ENCODE measurements around the gene NFIC. TPM values are rescaled to one million over a fixed set of nuclear protein-coding genes. Genes with fewer than 3 reads are reported as not detected.
A peak's percentile ranks its signal among the peaks of the same experiment; 100 is the strongest.
"Not testable (repeated sequence)": the region's sequence is repeated elsewhere in the genome, so short reads cannot be mapped to it uniquely, and the experiment has no call there.

The NFIC gene
- 71.4 and 82.9 TPM in 2 replicates for total RNA-seq
- 61.9 TPM for polyA plus RNA-seq (2012)

DNA sequence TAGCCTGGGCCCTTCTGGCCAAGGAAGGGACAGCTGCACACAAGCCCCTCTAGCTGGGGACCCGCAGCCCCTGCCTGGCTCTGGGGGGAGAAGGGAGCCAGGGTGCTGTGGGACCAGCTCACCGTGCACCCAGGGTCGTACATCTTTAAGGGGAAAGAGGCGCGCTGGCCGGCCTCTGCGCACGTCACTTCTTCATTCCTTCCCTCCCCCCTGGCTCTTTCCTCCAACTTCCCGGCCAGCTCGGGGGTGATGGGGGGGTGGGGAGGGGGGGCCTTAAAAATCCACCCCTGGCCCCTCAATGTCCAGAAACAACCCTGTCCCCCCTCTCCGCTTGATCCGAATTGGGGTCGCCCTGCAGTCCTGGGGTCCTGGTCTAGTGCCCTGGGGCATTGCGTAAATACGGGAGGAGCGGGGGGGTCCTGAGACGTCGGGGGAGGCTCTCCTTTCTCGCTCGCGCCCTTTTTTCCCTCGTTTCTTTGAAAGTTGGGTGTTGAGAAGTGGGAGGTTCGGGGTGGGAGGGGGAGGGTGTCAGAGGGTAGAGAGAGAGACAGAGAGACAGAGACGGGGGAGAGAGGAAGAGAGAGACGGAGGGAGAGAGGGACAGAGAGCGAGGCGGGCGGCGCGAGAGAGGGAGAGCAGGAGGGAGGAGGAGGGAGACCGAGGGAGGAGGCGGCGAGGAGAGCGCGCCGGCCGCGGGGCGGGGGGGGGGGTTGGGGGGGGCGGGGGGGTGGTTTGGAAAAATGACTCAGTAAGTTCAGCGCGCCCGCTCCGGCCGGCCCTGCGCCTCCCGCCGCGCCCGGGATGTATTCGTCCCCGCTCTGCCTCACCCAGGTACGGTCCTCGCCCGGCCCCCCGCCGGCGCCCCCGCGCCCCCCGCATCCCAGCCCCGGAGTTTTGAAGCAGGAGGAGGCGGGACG lies at the start of gene NFIC:
TSS of gene NFIC (plus strand) at position 748 of the 917 bp plus-strand sequence. CDS start at position 802, 54 bp downstream.
- DNase-seq (ENCODE audit: low read depth), result peak; percentile 85

DNA sequence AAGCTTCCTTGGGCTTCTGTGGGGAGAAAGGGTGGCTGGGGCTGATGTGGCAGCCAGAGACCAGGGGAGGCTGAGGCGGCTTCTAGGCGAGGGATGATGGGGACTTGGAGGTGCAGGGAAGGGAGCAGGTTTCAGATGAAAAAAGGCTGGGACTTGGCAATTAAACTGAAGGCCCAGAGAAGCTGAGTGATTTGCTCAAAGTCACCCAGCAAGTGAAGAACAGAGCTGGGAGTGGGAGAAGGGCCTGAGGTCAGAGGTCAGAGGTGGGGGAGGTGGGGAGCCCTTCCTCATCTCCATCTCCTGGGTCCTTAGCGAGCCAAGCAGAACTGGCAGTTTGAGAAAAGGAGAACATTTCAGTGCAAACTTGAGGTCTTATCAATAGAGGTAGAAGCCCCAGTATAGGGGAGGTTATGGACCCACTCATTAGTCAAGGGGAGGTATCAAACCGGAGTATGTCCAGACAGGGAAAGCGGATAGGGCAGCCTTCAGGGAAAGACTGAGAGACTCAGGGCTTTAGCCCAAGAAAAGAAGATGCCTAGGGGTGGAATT lies 49.6 kb upstream of the NFIC start:
- DNase-seq (ENCODE audit: low read depth), result no peak

DNA sequence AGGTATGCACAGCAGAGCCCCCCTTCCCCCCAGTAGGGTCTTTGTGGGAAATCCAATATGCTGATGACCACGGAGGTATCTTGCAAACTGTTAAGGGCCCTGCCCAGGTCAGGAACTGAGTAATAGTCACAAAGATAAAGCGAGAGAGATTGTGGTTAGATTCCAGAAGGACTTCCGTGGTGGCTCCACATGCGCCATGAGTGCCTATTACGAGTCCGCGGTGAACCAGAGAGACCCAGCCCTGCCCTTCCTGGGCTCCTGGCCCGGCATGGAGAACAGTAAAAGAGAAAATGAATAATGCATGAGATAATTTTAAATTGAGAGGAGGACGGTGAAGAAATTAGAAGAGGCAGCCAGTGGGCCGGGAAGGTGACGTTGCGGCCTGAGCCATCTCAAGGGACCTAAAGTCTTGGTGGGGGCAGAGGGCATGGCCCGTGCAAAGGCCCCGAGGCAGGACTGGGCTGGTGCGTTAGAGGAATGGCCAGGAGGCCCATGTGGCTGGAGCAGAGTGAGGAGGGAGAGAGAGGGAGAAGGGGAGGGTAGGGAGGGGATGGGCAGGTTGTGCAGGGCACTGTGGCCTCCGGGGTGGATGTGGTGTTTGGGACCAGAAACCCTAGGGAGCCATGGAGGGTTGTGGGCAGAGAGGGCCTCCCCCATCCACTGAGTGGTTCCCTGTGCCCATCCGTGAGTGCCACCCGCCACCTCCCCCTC lies 46.6 kb upstream of the NFIC start:
- DNase-seq (ENCODE audit: low read depth), result no peak

DNA sequence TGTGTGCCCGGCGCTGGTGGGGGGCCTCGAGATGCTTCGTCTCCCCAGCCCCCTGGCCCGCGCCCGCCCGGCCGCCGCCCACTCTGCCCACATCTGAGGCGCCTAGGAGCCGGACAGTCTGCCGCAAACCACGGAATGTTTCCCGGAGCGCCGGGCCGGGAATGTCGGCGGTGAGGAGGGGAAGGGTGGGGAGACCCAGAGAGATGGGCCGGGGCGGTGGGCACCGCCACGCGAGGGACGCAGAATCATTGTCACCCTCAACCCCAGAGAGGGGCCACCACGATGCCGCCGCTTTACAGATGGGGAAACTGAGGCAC lies 46.1 kb upstream of the NFIC start:
- no peak for DNase-seq (ENCODE audit: low read depth)

DNA sequence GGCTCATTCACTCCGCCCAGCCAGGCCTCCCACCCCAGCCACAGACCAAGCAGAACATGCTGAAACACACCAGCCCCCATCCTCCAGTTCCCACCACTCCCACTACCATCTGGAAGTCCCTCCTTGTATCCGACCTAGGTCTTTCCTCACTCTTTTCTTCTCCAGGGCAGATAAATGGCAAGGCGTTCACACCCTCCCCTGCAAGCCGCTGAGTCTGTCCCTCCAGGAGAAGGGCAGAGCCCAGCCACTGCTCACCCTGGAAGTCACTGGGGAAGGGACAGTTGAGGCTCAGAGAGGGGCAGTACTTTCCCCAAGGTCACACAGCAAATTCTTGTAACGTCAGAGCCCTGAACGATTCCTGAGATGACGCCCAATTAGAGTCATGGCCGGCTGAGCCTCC lies 45.5 kb upstream of the NFIC start:
- DNase-seq (ENCODE audit: low read depth), result no peak

DNA sequence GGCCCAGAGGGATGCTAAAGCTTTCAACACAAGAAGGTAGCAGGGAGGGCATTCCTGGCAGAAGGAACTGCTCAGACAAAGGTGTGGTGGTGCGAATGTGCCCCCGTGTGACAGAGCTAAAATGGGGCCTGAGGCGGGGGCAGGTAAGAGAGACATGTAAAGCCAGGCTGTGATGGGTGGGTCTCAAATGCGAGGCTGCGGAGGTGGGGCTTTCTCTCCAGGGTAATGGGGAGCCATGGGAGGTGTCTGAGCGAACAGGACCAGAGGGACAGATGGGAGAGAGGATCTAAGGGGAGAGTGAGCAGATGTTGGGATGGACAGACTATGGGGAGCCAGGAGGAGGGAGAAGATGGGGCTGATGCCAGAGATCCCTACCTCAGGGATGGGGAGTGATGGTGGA lies 44.7 kb upstream of the NFIC start:
- no peak for DNase-seq (ENCODE audit: low read depth)

DNA sequence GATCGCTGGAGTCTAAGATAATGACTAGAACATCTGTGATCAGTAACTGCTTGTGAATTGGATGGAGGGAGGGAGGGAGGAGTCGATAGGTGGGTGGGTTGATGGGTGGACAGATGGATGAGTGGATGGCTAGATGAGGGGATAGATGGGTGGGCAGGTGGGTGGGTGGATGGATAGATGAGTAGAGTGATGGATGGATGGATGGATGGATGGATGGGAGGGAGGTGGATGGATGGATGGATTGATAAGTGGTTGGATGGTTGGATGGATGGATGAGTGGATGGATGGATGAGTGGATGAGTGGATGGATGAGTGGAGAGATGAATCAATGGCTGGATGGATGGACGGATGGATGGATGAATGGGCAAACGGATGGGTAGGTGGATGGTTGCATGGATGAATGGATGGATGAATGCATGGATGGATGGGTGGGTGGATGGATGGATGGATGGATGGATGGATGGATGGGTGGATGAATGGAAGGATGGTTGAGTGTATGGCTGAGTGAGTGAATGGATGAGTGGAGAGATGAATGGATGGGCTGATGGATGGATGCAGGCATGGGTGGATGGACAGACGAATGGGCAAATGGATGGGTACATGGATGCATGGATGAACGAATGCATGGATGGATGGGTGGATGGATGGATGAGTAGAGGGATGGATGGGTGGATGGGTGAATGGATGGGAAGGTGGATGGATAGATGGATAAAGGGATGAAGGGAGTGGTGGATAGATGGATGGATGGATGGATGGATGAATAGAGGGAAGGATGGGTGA lies 44.0 kb upstream of the NFIC start:
- no peak for DNase-seq (ENCODE audit: low read depth)

DNA sequence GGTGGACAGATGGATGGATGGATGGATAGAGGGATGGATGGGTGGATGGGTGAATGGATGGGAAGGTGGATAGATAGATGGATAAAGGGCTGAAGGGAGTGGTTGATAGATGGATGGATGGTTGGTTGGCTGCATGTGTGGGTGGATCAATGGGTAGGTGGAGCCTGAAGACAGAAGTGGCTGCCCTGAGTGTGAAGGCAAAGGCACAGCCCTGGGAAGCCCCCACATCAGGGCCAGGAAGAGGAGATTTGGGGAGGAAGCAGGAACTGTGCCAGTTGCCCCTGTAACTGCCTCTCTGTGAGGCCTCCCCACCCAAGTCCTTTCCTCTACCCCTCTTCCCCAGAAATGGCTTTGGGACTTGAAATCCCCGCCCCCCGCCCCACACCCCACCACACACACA lies 43.4 kb upstream of the NFIC start:
- no peak for DNase-seq (ENCODE audit: low read depth)

DNA sequence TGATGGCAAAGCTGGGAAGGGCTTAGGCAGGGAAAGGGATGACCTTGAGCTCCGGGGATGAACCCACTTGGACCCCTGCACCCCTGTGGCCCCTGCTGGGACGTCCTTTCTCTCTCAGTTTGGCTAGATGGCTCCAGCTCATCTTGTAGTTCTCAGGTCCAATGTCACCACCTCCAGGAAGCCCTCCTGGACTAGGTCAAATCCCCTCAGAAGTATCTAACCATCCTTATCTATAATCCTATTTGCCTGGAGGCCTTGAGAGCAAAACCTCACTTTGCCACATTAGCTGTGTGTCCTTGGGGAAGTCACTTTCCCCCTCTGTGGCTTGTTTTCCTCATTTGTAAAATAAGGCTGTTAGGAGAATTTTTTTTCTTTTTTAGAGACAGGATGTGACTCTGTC lies 42.7 kb upstream of the NFIC start:
- no peak for DNase-seq (ENCODE audit: low read depth)

DNA sequence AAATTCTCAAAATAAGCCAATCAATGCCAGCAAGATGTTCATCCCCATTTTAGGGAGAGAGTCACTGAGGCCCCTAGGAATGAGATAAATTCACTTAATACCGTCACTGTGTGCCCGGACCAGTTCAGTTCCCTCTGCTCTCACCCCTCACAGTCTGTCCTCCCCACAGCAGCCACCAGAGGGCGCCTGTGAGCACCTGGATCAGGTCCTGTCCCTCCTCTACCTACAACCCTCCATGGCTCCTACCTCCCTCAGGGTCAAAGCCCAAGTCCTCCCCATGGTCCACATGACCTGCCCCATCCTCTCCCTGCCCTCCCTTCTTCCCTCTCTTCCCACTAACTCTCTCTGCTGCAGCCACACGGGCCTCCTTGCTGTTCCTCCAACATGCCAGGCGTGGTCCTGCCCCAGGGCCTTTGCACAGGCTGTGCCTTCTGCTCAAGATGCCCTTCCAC lies 42.0 kb upstream of the NFIC start:
- DNase-seq (ENCODE audit: low read depth), result no peak

DNA sequence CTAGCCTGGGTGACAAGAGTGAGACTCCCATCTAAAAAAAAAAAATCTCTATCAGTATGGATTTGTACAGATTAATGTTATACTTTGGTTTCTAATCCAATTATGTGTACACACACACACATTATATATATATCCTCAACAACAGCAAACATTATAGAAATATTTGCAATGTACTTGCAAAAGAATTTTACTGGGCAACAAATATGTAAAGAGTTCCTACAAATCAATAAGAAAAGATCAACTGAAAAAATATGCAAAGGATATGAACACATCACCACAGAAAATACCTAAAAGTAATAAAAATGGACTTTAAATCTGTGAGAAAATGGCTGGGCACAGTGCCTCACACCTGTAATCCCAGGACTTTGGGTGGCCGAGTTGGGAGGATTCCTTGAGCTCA lies 40.9 kb upstream of the NFIC start:
- DNase-seq (ENCODE audit: low read depth), result no peak

DNA sequence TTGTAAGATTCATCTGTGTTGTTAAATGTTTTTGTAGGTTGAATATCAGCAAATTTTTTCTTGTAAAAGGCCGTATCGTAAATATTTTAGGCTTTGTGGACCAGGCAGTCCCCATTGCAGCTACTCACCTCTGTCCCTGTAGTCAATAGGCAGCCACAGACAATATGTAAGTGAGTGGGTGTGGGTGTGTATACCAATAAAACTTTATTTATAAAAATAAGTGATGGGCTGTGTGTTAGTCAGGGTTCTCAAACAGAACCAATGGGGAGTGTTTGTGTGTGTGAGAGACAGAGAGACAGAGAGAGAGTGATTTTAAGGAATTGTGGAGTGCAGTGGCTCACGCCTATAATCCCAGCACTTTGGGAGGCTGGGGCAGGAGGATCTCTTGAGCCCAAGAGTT lies 37.6 kb upstream of the NFIC start:
- DNase-seq (ENCODE audit: low read depth), result no peak

DNA sequence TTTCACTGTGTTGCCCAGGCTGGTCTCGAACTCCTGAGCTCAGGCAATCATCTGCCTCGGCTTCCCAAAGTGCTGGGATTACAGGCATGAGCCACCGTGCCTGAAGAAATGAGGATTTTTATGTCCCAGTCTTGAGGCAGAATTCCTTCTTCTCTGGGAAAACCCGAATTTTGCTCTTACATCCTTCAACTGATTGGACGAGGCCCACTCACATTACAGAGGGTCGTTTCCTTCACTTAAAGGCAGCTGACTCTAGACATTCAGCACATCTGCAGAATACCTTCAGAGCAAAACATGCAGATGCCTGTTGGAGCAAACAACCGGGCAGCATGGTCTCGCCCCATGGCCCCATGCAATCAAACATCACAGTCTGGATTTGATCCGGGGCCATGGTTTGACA lies 36.3 kb upstream of the NFIC start:
- DNase-seq (ENCODE audit: low read depth), result no peak

DNA sequence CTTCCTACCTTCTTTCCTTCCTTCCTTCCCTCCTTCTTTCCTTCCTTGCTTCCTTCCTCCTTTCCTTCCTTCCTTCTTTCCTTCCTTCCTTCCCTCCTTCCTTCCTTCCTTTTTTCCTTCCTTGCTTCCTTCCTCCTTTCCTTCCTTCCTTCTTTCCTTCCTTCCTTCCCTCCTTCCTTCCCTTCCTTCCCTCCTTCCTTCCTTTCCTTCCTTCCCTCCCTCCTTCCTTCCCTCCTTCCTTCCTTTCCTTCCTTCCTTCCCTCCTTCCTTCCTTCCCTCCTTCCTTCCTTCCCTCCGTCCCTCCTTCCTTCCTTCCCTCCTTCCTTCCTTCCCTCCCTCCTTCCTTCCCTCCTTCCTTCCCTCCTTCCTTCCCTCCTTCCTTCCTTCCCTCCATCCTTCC lies 34.2 kb upstream of the NFIC start:
- DNase-seq (ENCODE audit: low read depth), result not testable (repeated sequence)

DNA sequence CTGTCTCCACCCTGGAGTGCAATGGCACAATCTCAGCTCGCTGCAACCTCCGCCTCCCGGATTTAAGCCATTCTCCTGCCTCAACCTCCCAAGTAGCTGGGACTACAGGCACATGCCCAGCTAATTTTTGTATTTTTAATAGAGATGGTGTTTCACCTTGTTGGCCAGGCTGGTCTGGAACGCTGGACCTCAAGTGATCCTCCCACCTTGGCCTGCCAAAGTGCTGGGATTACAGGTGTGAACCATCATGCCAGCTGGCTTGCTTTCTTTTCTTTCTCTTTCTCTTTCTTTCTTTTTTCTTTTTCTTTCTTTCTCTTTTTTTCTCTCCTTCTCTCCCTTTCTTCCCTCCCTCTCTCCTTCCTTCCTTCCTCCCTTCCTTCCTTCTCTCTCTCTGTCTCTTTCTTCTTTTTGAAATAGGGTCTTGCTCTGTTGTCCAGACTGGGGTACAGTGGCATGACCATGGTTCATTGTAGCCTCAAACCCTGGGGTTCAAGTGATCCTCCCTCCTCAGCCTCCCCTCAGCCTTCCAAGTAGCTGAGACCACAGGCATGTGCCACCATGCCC lies 33.3 kb upstream of the NFIC start:
- no peak for DNase-seq (ENCODE audit: low read depth)

DNA sequence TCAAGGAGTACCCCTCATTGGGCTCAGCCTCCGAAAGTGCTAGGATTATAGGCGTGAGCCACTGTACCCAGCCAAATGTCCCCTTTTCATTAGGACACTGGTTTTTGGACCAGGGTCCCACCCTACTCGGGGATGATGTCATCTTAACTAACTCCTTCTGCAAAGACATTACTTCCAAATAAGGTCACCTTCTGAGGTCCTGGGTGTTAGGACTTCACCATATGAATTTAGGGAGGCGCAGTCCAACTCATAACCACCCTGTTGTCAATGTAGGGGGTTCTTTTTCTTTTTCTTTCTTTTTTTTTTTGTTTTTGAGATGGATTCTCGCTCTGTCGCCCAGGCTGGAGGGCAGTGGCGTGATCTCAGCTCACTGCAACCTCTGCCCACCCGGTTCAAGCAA lies 32.7 kb upstream of the NFIC start:
- DNase-seq (ENCODE audit: low read depth), result no peak

DNA sequence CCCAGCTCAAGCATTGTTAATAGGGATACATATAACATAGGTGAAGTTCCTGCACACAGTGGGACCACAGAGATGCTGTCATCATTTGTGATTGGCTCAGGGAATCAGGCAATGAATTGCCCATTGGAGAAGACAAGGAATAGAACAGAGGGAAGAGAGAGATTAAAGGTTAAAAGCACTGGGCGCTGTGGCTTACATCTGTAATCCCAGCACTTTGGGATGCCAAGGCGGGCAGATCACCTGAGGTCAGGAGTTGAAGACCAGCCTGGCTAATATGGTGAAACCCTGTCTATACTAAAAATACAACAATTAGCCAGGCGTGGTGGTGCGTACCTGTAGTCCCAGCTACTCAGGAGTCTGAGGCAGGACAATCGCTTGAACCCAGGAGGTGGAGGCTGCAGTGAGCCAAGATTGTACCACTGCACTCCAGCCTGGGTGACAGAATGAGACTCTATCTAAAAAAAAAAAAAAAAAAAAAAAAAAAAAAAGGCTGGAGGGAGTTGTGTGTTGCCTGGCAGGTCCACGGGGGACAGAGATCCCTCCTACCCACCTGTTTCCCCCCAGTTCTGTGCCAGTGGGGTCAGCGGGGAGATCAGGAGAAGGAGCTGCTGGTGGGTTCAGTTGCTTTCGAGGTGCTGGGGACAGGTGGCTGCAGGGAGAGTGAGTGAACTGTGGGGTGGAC lies 31.5 kb upstream of the NFIC start:
- DNase-seq (ENCODE audit: low read depth), result not testable (repeated sequence)

DNA sequence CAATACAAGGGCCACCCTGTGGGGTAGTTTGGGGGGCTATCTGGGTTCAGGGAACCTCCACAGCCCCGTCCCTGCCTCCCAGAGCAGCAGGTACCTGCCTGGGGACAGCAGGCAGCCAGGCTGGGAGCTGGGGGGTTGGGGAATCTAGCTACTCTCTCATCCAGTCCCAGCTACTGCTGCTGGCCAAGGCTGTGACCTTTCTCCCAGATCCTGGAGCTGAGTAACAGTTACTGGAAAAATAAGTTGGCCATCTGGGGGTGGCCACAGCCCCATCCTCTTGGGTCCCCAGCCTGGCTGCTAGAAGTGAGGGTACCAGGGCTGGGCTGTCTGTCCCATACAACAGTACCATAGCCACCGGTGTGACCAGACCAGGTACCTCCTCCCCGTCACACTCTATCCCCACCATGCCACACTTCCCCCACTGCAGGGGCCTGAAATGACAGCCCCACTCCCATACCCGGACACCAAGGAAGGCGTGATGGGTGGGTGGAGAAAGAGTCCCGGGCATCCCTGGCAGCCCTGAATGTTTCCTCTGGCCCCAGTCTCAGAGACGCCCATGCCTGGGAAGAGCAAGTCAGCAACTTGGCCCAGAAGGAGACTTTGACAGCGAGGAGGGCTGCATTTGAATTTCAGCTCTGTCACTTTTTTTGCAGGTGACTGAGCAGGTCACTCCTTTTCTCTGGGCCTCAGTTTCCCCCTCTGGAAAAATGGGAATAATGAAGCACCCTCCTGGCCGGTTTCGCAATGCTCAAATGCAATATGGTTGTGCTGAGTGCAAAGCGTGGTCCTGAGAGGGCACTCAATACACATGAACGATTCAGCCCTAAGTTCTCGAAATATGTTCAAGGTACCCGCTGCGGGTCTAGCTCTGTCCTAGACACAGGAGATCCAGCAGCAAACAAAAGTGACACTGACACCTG lies 30.7 kb upstream of the NFIC start:
- no peak for DNase-seq (ENCODE audit: low read depth)

DNA sequence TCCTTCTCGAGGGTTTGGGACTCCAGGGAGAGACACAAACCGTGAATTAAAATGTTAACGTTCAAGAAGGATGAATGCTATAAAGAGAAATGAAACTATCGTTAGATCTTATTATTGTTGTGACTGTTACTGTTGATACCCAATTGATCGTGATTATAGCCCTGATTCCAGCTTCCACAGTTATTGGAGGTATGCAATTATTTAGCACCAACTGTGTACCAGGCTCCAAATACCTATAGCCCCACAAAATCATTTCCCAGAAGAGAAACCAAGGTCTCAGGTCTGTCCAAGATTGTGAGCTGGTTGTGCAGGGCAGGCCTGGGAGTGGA lies 30.1 kb upstream of the NFIC start:
- no peak for DNase-seq (ENCODE audit: low read depth)

Measured in myocyte (in vitro differentiated cells).